ENCODE data around the gene NPPB. TPM values are rescaled to one million over a fixed set of nuclear protein-coding genes. Genes with fewer than 3 reads are reported as not detected.

The NPPB gene
- total RNA-seq, 1 experiment from 2014 or later, result not detected

DNA sequence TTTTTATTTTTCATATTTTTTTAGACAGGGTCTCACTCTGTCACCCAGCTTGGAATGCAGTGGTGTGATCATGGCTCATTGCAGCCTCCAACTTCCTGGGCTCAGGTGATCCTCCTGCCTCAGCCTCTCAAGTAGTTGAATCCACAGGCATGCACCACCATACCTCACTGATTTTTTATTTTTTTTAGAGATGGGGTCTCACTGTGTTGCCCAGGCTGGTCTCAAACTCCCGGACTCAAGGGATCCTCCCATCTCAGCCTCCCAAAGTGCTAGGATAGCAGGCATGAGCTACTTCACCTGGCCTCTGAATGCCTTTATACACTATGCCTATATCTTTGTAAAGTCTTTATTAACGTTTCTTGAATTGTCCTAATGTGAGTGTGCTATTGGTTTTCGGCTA, 10.4 kb upstream of the NPPB start:
- TF ChIP-seq, protein P1, sequence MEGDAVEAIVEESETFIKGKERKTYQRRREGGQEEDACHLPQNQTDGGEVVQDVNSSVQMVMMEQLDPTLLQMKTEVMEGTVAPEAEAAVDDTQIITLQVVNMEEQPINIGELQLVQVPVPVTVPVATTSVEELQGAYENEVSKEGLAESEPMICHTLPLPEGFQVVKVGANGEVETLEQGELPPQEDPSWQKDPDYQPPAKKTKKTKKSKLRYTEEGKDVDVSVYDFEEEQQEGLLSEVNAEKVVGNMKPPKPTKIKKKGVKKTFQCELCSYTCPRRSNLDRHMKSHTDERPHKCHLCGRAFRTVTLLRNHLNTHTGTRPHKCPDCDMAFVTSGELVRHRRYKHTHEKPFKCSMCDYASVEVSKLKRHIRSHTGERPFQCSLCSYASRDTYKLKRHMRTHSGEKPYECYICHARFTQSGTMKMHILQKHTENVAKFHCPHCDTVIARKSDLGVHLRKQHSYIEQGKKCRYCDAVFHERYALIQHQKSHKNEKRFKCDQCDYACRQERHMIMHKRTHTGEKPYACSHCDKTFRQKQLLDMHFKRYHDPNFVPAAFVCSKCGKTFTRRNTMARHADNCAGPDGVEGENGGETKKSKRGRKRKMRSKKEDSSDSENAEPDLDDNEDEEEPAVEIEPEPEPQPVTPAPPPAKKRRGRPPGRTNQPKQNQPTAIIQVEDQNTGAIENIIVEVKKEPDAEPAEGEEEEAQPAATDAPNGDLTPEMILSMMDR (IDR thresholded peaks at IDR 0.05; ENCODE audit: unreplicated experiment), result no peak
- CTCF ChIA-PET, result interaction anchor here (0.9 to 1.3 kb wide), 2 partner anchors 14 to 24 kb away, joined by 3 read pairs; no protein-coding TSS in a partner anchor
- peaks cover 7% of the 10 kb centered on the region for H3K36me3 Mint-ChIP-seq (ENCODE audit: insufficient read depth, unreplicated experiment)
- no peak overlapping the region for H3K27ac Mint-ChIP-seq (ENCODE audit: low read depth, unreplicated experiment)
- peaks cover 68% of the 10 kb centered on the region for H3K27me3 Mint-ChIP-seq (ENCODE audit: insufficient read depth, unreplicated experiment)
- BruUV-seq (replicated peaks), result no TSS peak
- no peaks in the 10 kb centered on the region for H3K9me3 Mint-ChIP-seq (ENCODE audit: unreplicated experiment)
- no peaks in the 10 kb centered on the region for H3K4me1 Mint-ChIP-seq (ENCODE audit: insufficient read depth, unreplicated experiment)
- POLR2A ChIA-PET, result no interaction called here
- DNase-seq (ENCODE audit: unreplicated experiment), result no peak
- no peak overlapping the region for H3K4me3 Mint-ChIP-seq (ENCODE audit: unreplicated experiment)
- intact Hi-C loops (cut with micrococcal nuclease), result no loop called here

DNA sequence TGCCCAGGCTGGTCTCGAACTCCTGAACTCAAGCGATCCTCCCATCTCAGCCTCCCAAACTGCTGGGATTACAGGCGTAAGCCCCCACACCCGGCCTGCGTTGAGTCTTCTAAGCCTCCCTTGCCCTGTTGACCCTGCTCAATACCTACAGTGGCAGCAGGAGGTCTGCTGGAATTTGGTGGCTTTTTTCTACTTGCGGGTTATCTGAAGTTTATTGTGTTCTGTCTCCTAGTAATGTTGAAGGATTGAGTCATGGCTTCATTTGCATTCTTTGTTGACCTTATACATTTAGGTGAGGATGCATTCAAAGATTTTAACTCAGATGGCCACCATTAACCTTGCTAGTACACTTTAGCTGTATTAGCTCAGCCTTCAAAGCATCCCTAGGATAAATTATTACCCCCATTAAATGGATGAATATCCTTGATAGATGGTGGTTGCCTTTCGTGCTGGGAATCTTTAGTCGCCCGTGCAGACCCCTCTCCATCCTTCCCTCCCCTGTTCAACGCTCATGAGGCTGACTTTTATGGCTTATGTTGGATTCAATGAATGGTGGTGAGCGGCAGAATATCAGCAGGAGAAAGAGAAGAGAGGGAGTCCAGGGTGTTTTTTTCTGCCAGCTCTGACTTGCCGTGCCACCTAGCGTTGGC, 9.7 kb upstream of the NPPB start:
- Mint-ChIP-seq H3K27ac (ENCODE audit: low read depth, unreplicated experiment) (no peak overlapping the region), H3K36me3 (ENCODE audit: insufficient read depth, unreplicated experiment) (peaks cover 7% of the 10 kb centered on the region), H3K4me3 (ENCODE audit: unreplicated experiment) (no peak overlapping the region), H3K4me1 (ENCODE audit: insufficient read depth, unreplicated experiment) (no peaks in the 10 kb centered on the region), H3K27me3 (ENCODE audit: insufficient read depth, unreplicated experiment) (peaks cover 61% of the 10 kb centered on the region), H3K9me3 (ENCODE audit: unreplicated experiment) (no peaks in the 10 kb centered on the region)
- no peak for DNase-seq (ENCODE audit: unreplicated experiment)
- CTCF ChIA-PET, result interaction anchor here (0.7 to 1.3 kb wide), 2 partner anchors 23 to 25 kb away, joined by 3 read pairs; no protein-coding TSS in a partner anchor
- intact Hi-C loops (cut with micrococcal nuclease), result no loop called here
- TF ChIP-seq, protein P1 (IDR thresholded peaks at IDR 0.05; ENCODE audit: unreplicated experiment), result no peak
- POLR2A ChIA-PET, result no interaction called here
- BruUV-seq (replicated peaks), result no TSS peak

DNA sequence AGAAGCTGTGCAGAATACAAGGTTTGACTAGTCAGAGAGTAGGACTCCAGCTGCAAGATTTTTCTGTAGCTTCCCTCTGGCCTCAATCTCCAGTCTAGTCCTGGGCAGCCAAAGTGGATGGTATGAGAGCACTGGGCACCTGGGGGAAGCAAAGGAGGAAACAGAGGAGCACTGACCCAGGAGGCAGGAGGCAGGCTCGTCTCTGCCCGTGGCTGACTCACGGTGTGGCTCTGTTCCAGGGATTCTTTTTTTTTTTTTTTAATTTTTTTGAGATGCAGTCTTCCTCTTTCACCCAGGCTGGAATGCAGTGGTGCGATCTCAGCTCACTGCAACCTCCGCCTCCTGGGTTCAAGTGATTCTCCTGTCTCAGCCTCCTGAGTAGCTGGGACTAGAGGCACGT, 4.1 kb upstream of the NPPB start:
- DNase-seq (ENCODE audit: unreplicated experiment), result peak; percentile 45
- Mint-ChIP-seq H3K27me3 (ENCODE audit: insufficient read depth, unreplicated experiment) (peaks cover 58% of the 10 kb centered on the region), H3K36me3 (ENCODE audit: insufficient read depth, unreplicated experiment) (no peaks in the 10 kb centered on the region), H3K4me3 (ENCODE audit: unreplicated experiment) (no peak overlapping the region), H3K27ac (ENCODE audit: low read depth, unreplicated experiment) (no peak overlapping the region), H3K4me1 (ENCODE audit: insufficient read depth, unreplicated experiment) (no peaks in the 10 kb centered on the region), H3K9me3 (ENCODE audit: unreplicated experiment) (no peaks in the 10 kb centered on the region)
- TF ChIP-seq, protein P1 (IDR thresholded peaks at IDR 0.05; ENCODE audit: unreplicated experiment), result no peak
- BruUV-seq (replicated peaks), result no TSS peak
- ChIA-PET POLR2A (interaction anchor here (0.6 to 3.0 kb wide), 3 partner anchors 10 to 45 kb away, joined by 3 to 9 read pairs (median 3); no protein-coding TSS in a partner anchor), CTCF (interaction anchor here (0.6 kb wide), 3 partner anchors 16 to 217 kb away, joined by 3 to 6 read pairs (median 5); no protein-coding TSS in a partner anchor)
- intact Hi-C loops (cut with micrococcal nuclease), result no loop called here

DNA sequence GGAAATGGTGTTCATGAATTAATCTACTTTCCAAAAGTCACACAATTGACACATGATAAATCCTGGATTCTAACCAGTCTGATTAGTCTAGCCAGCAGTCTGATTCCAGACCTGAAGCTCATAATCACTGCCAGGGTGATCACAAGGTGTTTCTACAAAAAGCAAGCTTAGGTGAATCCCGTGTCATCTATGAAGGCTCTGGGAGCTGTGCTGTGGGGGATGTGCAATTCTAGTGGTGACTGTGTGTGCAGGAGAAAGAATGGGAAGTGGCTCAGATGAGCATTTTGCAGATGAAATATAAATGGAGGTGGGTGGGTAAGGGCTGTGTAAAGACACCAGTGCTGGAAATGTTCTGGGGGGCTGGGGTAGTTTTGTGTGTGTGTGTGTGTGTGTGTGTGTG, 1.8 kb upstream of the NPPB start:
- Mint-ChIP-seq H3K27ac (ENCODE audit: low read depth, unreplicated experiment) (no peak overlapping the region), H3K36me3 (ENCODE audit: insufficient read depth, unreplicated experiment) (no peaks in the 10 kb centered on the region), H3K27me3 (ENCODE audit: insufficient read depth, unreplicated experiment) (peaks cover 64% of the 10 kb centered on the region), H3K4me3 (ENCODE audit: unreplicated experiment) (no peak overlapping the region), H3K9me3 (ENCODE audit: unreplicated experiment) (no peaks in the 10 kb centered on the region), H3K4me1 (ENCODE audit: insufficient read depth, unreplicated experiment) (no peaks in the 10 kb centered on the region)
- TF ChIP-seq, protein P1 (IDR thresholded peaks at IDR 0.05; ENCODE audit: unreplicated experiment), result no peak
- intact Hi-C loops (cut with micrococcal nuclease), result no loop called here
- DNase-seq (ENCODE audit: unreplicated experiment), result no peak
- CTCF ChIA-PET, result interaction anchor here (0.6 to 1.3 kb wide), 2 partner anchors 33 to 272 kb away, joined by 4 to 7 read pairs; no protein-coding TSS in a partner anchor
- no TSS peak for BruUV-seq (replicated peaks)
- POLR2A ChIA-PET, result interaction anchor here (1.6 to 3.0 kb wide), 2 partner anchors 24 to 48 kb away, joined by 5 to 9 read pairs; no protein-coding TSS in a partner anchor

All from MCF 10A (cell line).